ENCODE results near the gene SND1. TPM values are rescaled to one million over a fixed set of nuclear protein-coding genes. Genes with fewer than 3 reads are reported as not detected.

Gene SND1
- total and polyA plus RNA-seq, 2 donors (not counting 3 experiments of a cell fraction or from before 2014, with no cell fraction given), result 116 to 249 TPM

- BruUV-seq (replicated peaks), result no TSS peak
- H4K20me1 ChIP-seq (replicated peaks; ENCODE audit: control insufficient read depth, extremely low read depth, insufficient read depth, low read length), result no peaks in the 10 kb centered on the region
- no peaks in the 10 kb centered on the region for H3K9me1 ChIP-seq (replicated peaks; ENCODE audit: control insufficient read depth, extremely low read depth, insufficient read depth, low read length)
- dilution Hi-C loops (cut with MboI; ENCODE audit: extremely low pct_ligation_motif_present, low sequenced_read_pairs), result no loop called here
- FAIRE-seq (no peak), DNase-seq (ENCODE audit: low read depth, low spot score) (no peak)
- H3K4me1 ChIP-seq (ENCODE audit: control insufficient read depth, extremely low read depth, insufficient read depth, low read length), result peaks cover 15% of the 10 kb centered on the region
- H2AFZ ChIP-seq (ENCODE audit: low read depth, low read length), result no peak overlapping the region
- H3K79me2 ChIP-seq (ENCODE audit: control insufficient read depth, insufficient read depth, low read length), result no peaks in the 10 kb centered on the region
- no peak overlapping the region for H3K4me2 ChIP-seq (ENCODE audit: insufficient read depth, low read length)
- intact Hi-C loops (cut with micrococcal nuclease), result loop anchor here (5.0 to 10.0 kb wide), 2 partner anchors 435 to 552 kb away; partner anchors contain the start of genes ARF5 and GCC1
- no peak overlapping the region for H3K27ac ChIP-seq (ENCODE audit: insufficient read depth, low read depth, low read length)
- H3K9me3 ChIP-seq (replicated peaks; ENCODE audit: control insufficient read depth, insufficient read depth, low read length), result no peaks in the 10 kb centered on the region
- H3K27me3 ChIP-seq (ENCODE audit: control insufficient read depth in 2 of 2, insufficient read depth in 2 of 2, low read length in 2 of 2), result peaks cover 37 to 59% of the 10 kb centered on the region in 2 experiments
- H3K9ac ChIP-seq (replicated peaks; ENCODE audit: extremely low read depth, insufficient read depth, low read length), result no peak overlapping the region
- ChIA-PET POLR2A (no interaction called here), CTCF (no interaction called here)
- no peak overlapping the region for H3K4me3 ChIP-seq (replicated peaks in 1 of 3; ENCODE audit: insufficient read depth in 1 of 3, low read depth in 1 of 3, low read length in 3 of 3)
- no peak for TF ChIP-seq EZH2 (IDR thresholded peaks at IDR 0.05; ENCODE audit: borderline replicate concordance, low read depth, low read length, severe bottlenecking)
- TF ChIP-seq POLR2A (IDR thresholded peaks at IDR 0.05; ENCODE audit: low read depth, low read length), result no peak
- TF ChIP-seq MYC (IDR thresholded peaks at IDR 0.05; ENCODE audit: low read depth, low read length), result no peak
- TF ChIP-seq FOS (IDR thresholded peaks at IDR 0.05; ENCODE audit: borderline replicate concordance, insufficient read depth, low read length), result no peak
- TF ChIP-seq POLR2AphosphoS5 (IDR thresholded peaks at IDR 0.05; ENCODE audit: insufficient read depth, low read depth, low read length), result no peak
- TF ChIP-seq JUN (IDR thresholded peaks at IDR 0.05; ENCODE audit: borderline replicate concordance, insufficient read depth, insufficient read length, low read depth), result no peak
- no peak for TF ChIP-seq GATA2 (IDR thresholded peaks at IDR 0.05; ENCODE audit: insufficient read depth, insufficient read length, low read depth, low read length)
- TF ChIP-seq CTCF (IDR thresholded peaks at IDR 0.05; ENCODE audit: extremely low read depth in 1 of 2, insufficient read depth in 1 of 2, low read depth in 1 of 2, low read length in 2 of 2), result no peak
- TF ChIP-seq, protein P1, sequence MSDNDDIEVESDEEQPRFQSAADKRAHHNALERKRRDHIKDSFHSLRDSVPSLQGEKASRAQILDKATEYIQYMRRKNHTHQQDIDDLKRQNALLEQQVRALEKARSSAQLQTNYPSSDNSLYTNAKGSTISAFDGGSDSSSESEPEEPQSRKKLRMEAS (IDR thresholded peaks at IDR 0.05; ENCODE audit: insufficient read depth, insufficient read length), result no peak
- no peaks in the 10 kb centered on the region for H3K36me3 ChIP-seq (ENCODE audit: control insufficient read depth in 2 of 2, extremely low read depth in 1 of 2, insufficient read depth in 2 of 2, low read length in 2 of 2)
Observed at GRCh38 chr7:128139406-128139805, 487.4 kb downstream of the SND1 start.

Data from endothelial cell of umbilical vein (primary cell).